HCEC 1CT (cell line): Measurements from ENCODE around the gene UGT1A3.

Experiments used
- DNase-seq: peaks from one replicate; pipeline ENCODE4 v3.0.0-alpha.2; 2017

UGT1A3 gene

DNA sequence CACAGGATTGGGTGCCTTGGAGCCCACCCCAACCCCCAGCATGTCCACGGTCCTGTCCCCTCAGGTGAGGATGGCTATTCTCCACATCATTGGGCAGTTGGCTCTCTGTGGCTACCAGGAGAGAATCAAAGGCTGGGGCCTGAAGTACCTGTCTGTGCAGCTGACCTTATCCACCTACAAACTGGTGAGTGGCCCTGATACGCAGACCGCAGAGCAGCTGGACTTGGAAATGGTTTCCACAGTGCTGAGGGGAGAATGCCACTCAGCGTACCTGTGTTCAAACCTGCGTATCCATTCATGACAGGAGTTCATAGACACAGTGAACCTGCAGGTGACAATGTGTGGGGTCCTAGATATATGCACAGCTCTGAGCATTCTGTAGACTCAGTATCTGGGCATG lies 70.9 kb downstream of the UGT1A3 start:
- DNase-seq = no peak

GRCh38 chr2:233800208-233800607 lies 71.4 kb downstream of the UGT1A3 start:
- DNase-seq = no peak

DNA sequence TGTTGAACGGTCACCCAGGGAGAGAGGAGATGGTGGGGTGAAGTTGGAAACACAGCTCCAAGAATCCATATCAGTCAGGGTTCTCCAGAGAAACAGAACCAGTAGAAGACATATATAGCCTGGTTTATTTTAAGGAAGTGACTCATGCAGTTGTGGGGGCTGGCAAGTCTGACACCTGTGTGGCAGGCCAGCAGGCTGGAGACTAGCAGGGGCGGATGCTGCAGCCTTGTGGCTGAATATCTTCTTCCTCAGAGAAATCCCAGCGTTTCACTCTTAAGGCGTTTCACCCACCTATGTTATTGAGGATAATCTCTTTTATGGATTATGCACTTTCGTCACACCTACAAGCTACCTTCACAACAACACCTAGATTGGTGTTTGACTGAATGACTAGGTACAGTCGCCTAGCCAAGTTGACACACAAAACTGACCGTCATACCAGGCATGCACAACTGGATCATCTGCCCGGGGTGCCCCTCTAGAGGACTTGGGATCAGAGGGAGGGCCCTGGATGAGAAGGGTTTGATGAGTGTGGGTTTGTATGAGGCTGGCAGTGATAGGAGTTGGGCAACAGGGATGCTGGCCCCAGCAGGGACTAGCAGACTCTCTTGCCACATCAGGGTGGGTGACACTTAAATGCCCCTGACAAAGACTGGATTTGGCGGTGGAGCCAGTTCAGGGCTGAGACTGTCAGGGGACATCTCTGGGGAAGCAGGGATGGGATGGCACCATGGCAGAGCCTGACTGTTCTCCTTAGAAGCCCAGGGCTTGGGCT lies 72.7 kb downstream of the UGT1A3 start:
- peak; percentile 9 for DNase-seq

GRCh38 chr2:233802132-233802815 lies 73.4 kb downstream of the UGT1A3 start:
- DNase-seq = no peak

DNA sequence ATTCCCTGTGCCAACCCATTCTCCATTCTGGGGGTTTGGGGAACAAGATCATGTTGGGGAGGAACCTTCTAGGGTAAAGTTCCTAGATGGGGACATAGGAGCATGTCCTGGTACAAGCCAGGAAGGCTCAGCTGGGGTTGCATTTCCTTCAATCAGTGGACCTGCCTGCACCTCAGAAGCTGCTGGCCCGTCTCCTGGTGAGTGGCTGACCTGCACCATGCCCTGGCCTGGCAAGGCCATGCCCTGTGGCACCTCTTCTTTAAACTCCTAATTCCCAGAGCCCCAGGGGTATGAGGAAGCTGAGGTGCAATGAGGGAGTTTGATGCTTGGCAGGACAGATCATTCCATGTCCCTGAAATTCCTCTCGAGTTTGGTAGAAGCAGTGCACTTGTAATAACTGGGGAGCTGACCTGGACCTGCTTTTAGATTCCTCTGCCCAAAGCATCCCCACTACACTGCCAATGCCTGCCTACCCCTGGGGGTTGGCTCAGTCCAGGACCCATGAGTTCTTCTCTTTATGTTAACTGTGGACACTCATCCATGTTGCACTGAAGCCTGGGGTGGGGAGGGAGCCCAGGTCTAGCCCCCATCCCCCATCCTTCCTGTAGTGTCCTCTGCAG lies 74.6 kb downstream of the UGT1A3 start:
- no peak for DNase-seq

GRCh38 chr2:233803994-233804393 lies 75.2 kb downstream of the UGT1A3 start:
- no peak for DNase-seq

- DNase-seq = no peak
Measured at GRCh38 chr2:233807215-233807865, 78.5 kb downstream of the UGT1A3 start.

- no peak for DNase-seq
Measured at GRCh38 chr2:233807966-233808935, 79.4 kb downstream of the UGT1A3 start.

DNA sequence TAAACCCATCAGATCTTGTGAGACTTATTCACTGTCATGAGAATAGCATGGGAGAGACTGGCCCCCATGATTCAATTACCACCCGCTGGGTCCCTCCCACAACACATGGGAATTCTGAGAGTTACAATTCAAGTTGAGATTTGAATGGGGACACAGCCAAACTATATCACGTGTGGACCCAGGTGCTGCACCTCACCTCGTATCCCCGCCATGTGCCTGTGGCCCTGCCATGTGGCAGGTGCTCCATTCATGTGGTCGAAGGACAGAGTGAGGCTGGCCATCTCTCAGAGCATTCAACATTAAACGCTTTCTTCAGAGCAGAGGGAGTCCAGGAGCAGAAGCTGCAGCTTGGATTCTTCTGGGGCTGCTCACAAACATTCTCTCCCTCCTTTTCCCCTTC lies 81.5 kb downstream of the UGT1A3 start:
- DNase-seq = no peak

DNA sequence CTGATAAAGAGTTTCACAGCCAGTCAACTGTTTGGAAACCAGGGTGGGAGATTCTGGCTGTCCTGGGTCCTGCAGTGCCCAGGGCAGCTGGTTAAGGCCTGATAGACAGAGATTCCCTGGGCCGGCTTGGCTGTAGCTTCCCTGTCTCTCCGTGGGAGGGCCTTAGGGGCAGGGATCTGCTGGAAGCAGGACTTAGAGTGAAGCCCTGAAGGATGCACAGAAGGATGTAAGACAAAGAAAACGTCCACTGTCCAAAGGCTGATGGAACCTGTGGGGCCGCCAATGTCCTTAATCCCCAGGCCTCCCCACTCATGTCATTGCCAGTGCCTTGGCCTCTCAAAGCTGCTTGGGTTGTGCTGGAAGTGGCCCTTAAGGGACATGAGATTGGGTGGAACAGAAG lies 82.2 kb downstream of the UGT1A3 start:
- no peak for DNase-seq

- DNase-seq = no peak
Measured at GRCh38 chr2:233811732-233812131, 82.9 kb downstream of the UGT1A3 start.

- no peak for DNase-seq
Measured at GRCh38 chr2:233813236-233814055, 84.6 kb downstream of the UGT1A3 start.

- no peak for DNase-seq
Measured at GRCh38 chr2:233814056-233814835, 85.4 kb downstream of the UGT1A3 start.

- DNase-seq = no peak
Measured at GRCh38 chr2:233815861-233816260, 87.0 kb downstream of the UGT1A3 start.

DNA sequence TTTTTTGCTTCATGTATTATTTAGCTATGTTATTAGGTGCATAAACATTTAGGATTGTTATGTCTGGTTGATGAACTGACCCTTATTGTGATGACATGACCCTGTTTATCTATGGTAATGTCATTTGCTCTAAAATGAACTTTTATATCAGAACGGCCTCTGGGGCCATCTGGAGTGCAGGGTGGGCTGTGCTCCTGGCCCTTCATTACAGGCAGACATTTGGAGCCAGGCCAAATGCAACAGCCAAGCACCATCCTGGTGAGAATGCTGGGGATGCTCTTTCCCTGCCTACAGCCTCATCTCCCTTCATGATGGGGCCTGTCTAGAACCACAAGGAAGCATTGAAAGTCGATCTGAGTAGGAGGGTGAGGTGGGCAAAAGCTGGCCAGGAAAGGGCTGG lies 87.5 kb downstream of the UGT1A3 start:
- no peak for DNase-seq

DNA sequence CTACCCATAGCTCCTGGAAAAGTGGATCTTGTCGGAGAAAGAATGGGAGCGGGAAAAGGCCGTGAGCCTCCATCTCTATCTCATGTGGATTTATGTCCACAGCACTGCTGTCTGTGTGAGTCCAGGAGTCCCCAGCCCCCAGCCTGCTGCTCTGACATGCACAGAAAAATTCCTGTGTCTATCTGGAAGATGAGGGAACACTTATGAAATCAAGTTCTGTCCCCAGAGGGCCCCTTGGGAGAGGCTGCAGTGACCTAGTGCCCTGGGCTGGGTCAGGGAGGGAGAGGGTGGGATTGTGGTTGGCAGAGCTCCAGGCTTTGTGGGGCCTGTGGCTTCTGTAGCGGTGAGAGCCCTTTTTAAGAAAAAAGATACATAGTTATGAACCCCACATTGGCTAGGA lies 87.9 kb downstream of the UGT1A3 start:
- no peak for DNase-seq

GRCh38 chr2:233817361-233817911 lies 88.6 kb downstream of the UGT1A3 start:
- DNase-seq = no peak

DNA sequence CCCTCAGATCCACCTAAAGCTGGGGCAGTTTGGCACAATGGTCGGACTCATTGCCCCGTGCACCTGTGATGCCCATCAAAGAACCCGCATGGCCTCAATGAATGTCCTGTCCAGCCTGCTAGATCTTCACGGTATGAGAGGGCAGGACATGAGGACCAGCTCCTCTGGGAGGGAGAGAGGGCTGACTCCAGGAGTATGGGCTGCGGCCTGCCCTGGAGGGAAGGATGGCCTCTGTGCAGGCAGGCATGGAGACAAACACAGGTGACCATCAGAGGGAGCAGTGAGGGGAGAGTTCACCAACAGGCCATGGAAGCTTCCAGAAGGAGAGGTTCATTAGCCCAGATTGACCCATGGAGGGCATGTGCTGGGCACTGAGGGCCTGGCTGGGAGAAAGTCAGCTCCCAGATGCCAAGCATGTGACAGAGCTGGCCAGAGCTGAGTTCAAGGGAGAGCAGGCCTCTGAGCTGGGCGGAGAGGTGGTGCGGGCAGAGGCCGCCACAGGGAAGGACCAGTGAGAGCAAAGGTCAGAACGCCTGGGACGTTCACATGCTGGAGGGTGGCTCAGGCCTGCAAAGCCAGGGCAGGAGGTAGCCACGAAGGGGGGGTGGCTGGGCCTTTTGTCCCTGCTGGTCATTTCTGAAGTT lies 89.3 kb downstream of the UGT1A3 start:
- no peak for DNase-seq
